VCaP (cell line): ENCODE data around the gene RNU1-3.
"Not testable (repeated sequence)": the region's sequence is repeated elsewhere in the genome, so short reads cannot be mapped to it uniquely, and the experiment has no call there.

Experiments used
- H3K27ac ChIP-seq: fragments of 450-650 bp; 2 replicates; pipeline ENCODE4 v1.5.1; 2017
- CTCF ChIP-seq: fragments of 450-650 bp; conservative IDR thresholded peaks from 2 replicates; pipeline ENCODE4 v1.5.1; 2017; ENCODE audit warnings: mild to moderate bottlenecking, moderate library complexity

RNU1-3 gene

GRCh38 chr1:16621300-16621658 is 45.5 kb downstream of the RNU1-3 start:
- TF ChIP-seq CTCF = peak; percentile 50
- H3K27ac ChIP-seq = no peak overlapping the region

GRCh38 chr1:16619803-16620501 is 46.8 kb downstream of the RNU1-3 start:
- not testable (repeated sequence) for H3K27ac ChIP-seq

- TF ChIP-seq CTCF = no peak
- H3K27ac ChIP-seq = no peak overlapping the region
Observed at GRCh38 chr1:16618719-16619118, 48.0 kb downstream of the RNU1-3 start.

- no peak overlapping the region for H3K27ac ChIP-seq
- no peak for TF ChIP-seq CTCF
Observed at GRCh38 chr1:16617778-16618580, 48.8 kb downstream of the RNU1-3 start.

- TF ChIP-seq CTCF = no peak
- H3K27ac ChIP-seq = no peak overlapping the region
Observed at GRCh38 chr1:16617114-16617631, 49.6 kb downstream of the RNU1-3 start.
